ENCODE results near the gene MYLIP. TPM values are rescaled to one million over a fixed set of nuclear protein-coding genes. Genes with fewer than 3 reads are reported as not detected.

MYLIP gene
- polyA plus RNA-seq, 3 donors: 19.9 to 84.0 (median 28.0) TPM

DNA sequence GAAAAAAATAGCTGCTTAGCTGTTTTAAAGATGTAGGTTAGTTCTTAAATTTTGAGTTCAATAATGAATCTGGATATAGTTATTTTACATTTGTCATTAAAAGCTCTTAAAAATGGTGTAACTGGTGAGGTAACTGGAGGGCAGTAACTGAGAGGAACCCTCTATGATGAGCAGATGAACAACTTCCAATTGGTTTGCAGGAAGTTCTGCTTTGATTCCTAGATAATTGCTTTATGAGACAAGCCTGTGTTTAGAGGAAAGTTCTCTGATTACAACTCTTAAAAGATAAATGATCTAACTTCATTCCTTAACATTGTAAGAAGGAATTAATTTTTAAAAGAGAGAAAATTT, 8.5 kb downstream of the MYLIP start:
- Histone ChIP-seq H3K4me1 (ENCODE audit: control insufficient read depth in 1 of 2, insufficient read depth in 2 of 2, low read length in 2 of 2) (peaks cover 25 to 48% of the 10 kb centered on the region in 2 donors), H3K27me3 (ENCODE audit: control insufficient read depth in 2 of 2, insufficient read depth in 2 of 2, low read length in 2 of 2) (no peaks in the 10 kb centered on the region), H3K36me3 (replicated peaks in 1 of 2; ENCODE audit: control insufficient read depth in 1 of 2, insufficient read depth in 2 of 2, low read length in 2 of 2) (peaks cover 28 to 73% of the 10 kb centered on the region in 2 donors), H3K4me3 (replicated peaks in 1 of 3; ENCODE audit: low read depth in 2 of 3, low read length in 3 of 3) (no peak overlapping the region), H3K9me3 (replicated peaks in 1 of 2; ENCODE audit: control insufficient read depth in 1 of 2, insufficient read depth in 1 of 2, low read length in 2 of 2) (no peaks in the 10 kb centered on the region), H4K20me1 (ENCODE audit: insufficient read depth, low read length) (peaks cover 98% of the 10 kb centered on the region), H3K79me2 (ENCODE audit: insufficient read depth, low read length) (peaks cover 98% of the 10 kb centered on the region), H3K27ac (ENCODE audit: low read depth in 1 of 2, low read length in 2 of 2) (peak overlapping the region in 1 of 2 donors; percentile 4), H3K9ac (ENCODE audit: insufficient read depth, low read length, poor library complexity, severe bottlenecking) (no peak overlapping the region), H2AFZ (ENCODE audit: insufficient read depth, low read depth, low read length, poor library complexity, severe bottlenecking) (no peak overlapping the region), H3K4me2 (replicated peaks; ENCODE audit: extremely low read depth, low read length, poor library complexity, severe bottlenecking) (no peak overlapping the region)
- peaks cover 66 to 70% of the 10 kb centered on the region in 2 donors for H3K36me3 Mint-ChIP-seq
- peaks cover 0 to 3% (median 0%) of the 10 kb centered on the region in 7 donors for H3K9me3 Mint-ChIP-seq
- no peaks in the 10 kb centered on the region for H3K27me3 Mint-ChIP-seq (ENCODE audit: low read depth in 3 of 3)
- peak overlapping the region in 2 of 7 donors; percentile 65 to 74 for H3K27ac Mint-ChIP-seq
- H3K4me3 Mint-ChIP-seq: no peak overlapping the region
- intact Hi-C loops (cut with micrococcal nuclease): loop anchor here in 1 of 2 donors (10.0 kb wide), 2 partner anchors 233 to 263 kb away; no protein-coding TSS in a partner anchor
- H3K4me1 Mint-ChIP-seq: peaks cover 56% of the 10 kb centered on the region
- TF ChIP-seq, protein P1, sequence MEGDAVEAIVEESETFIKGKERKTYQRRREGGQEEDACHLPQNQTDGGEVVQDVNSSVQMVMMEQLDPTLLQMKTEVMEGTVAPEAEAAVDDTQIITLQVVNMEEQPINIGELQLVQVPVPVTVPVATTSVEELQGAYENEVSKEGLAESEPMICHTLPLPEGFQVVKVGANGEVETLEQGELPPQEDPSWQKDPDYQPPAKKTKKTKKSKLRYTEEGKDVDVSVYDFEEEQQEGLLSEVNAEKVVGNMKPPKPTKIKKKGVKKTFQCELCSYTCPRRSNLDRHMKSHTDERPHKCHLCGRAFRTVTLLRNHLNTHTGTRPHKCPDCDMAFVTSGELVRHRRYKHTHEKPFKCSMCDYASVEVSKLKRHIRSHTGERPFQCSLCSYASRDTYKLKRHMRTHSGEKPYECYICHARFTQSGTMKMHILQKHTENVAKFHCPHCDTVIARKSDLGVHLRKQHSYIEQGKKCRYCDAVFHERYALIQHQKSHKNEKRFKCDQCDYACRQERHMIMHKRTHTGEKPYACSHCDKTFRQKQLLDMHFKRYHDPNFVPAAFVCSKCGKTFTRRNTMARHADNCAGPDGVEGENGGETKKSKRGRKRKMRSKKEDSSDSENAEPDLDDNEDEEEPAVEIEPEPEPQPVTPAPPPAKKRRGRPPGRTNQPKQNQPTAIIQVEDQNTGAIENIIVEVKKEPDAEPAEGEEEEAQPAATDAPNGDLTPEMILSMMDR (IDR thresholded peaks at IDR 0.05): no peak
- DNase-seq: no peak

DNA sequence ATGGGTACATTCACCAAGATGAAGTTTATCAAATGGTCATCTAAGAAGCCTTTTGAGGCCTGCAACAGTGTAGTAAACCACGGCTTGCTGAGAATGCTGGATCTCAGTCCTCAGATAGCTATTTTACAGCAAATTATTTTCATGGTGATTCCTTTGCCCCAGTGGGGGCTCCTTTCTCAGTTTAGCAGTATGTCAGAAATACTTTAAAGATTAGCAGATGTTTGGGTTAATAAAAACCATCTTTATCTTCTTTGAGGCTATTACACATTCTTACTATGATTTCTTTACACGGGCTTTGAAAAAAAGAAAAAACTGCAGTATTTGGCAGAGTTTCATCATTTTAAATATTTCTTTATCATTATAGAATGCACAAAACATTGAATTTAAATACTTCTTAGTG, 10.7 kb downstream of the MYLIP start:
- peaks cover 36% of the 10 kb centered on the region for H3K4me1 Mint-ChIP-seq
- H3K4me3 Mint-ChIP-seq: no peak overlapping the region
- Histone ChIP-seq H2AFZ (ENCODE audit: insufficient read depth, low read depth, low read length, poor library complexity, severe bottlenecking) (no peak overlapping the region), H3K4me1 (ENCODE audit: control insufficient read depth in 1 of 2, insufficient read depth in 2 of 2, low read length in 2 of 2) (peaks cover 10 to 27% of the 10 kb centered on the region in 2 donors), H3K9me3 (replicated peaks in 1 of 2; ENCODE audit: control insufficient read depth in 1 of 2, insufficient read depth in 1 of 2, low read length in 2 of 2) (no peaks in the 10 kb centered on the region), H4K20me1 (ENCODE audit: insufficient read depth, low read length) (peaks cover 98% of the 10 kb centered on the region), H3K4me2 (replicated peaks; ENCODE audit: extremely low read depth, low read length, poor library complexity, severe bottlenecking) (no peak overlapping the region), H3K9ac (ENCODE audit: insufficient read depth, low read length, poor library complexity, severe bottlenecking) (no peak overlapping the region), H3K36me3 (replicated peaks in 1 of 2; ENCODE audit: control insufficient read depth in 1 of 2, insufficient read depth in 2 of 2, low read length in 2 of 2) (peaks cover 43 to 83% of the 10 kb centered on the region in 2 donors), H3K27me3 (ENCODE audit: control insufficient read depth in 2 of 2, insufficient read depth in 2 of 2, low read length in 2 of 2) (no peaks in the 10 kb centered on the region), H3K79me2 (ENCODE audit: insufficient read depth, low read length) (peaks cover 93% of the 10 kb centered on the region), H3K27ac (ENCODE audit: low read depth in 1 of 2, low read length in 2 of 2) (no peak overlapping the region), H3K4me3 (replicated peaks in 1 of 3; ENCODE audit: low read depth in 2 of 3, low read length in 3 of 3) (no peak overlapping the region)
- H3K27me3 Mint-ChIP-seq (ENCODE audit: low read depth in 3 of 3): no peaks in the 10 kb centered on the region
- peaks cover 0 to 3% (median 0%) of the 10 kb centered on the region in 7 donors for H3K9me3 Mint-ChIP-seq
- H3K36me3 Mint-ChIP-seq: peaks cover 72 to 75% of the 10 kb centered on the region in 2 donors
- TF ChIP-seq, protein P1 (IDR thresholded peaks at IDR 0.05): no peak
- intact Hi-C loops (cut with micrococcal nuclease): loop anchor here in 1 of 2 donors (10.0 kb wide), 2 partner anchors 235 to 265 kb away; no protein-coding TSS in a partner anchor
- DNase-seq: no peak
- no CpG with 5 or more reads among the region's 2 CpGs for WGBS (ENCODE audit: insufficient coverage)
- peak overlapping the region in 2 of 7 donors; percentile 22 to 68 for H3K27ac Mint-ChIP-seq
